ENCODE data around the gene XYLT1.

GRCh38 chr16:17134586-17134985 is 336.2 kb downstream of the XYLT1 start:
- no peak for TF ChIP-seq CTCF (IDR thresholded peaks at IDR 0.05)
- no peak for TF ChIP-seq POLR2A (IDR thresholded peaks at IDR 0.05)

All from esophagus squamous epithelium (tissue), 4 donors.